ENCODE results near the gene ATE1.

DNA sequence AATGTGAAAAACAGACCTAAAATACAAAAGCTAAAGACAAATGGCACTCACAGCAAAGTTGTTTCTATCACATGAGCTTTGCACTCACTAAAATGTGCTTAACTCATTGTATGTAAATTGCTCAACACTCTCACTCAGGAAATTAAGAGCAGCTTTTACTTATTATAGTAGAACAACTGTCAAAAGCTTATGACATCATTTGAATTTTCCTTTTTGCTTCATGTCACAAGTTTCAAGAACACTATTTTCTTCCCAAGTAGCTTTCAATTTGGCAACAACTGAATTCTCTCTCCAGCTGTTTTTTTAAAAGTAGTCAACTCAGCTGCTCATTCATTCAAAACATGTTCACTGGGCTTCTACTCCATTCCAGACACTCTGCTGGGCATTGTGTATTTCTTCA lies 46.9 kb downstream of the ATE1 start:
- TF ChIP-seq NFIC (IDR thresholded peaks at IDR 0.05) (no peak), YY1 (IDR thresholded peaks at IDR 0.05; ENCODE audit: low read depth) (no peak), RAD21 (IDR thresholded peaks at IDR 0.05; ENCODE audit: low read depth) (no peak), TAF1 (IDR thresholded peaks at IDR 0.05; ENCODE audit: low read depth) (no peak), EGR1 (IDR thresholded peaks at IDR 0.05) (no peak), CEBPB (IDR thresholded peaks at IDR 0.05) (no peak), EP300 (IDR thresholded peaks at IDR 0.05; ENCODE audit: borderline replicate concordance) (no peak), TCF12 (IDR thresholded peaks at IDR 0.05; ENCODE audit: low read depth) (no peak)

Measured in Ishikawa (cell line).